NCI-H82 treated with DMSO at 0.1 percent for 48 hours (cell line): ENCODE measurements around the gene TCFL5.

ENCODE experiments used
- DNase-seq: peaks from one replicate; lab custom pipeline; 2025; ENCODE audit not compliant: unreplicated experiment; lab: John Stamatoyannopoulos, UW

TCFL5 gene

GRCh38 chr20:62824476-62825332, 36.9 kb downstream of the TCFL5 start:
- DNase-seq, result peak; percentile 7

GRCh38 chr20:62823688-62824475, 37.7 kb downstream of the TCFL5 start:
- no peak for DNase-seq

DNA sequence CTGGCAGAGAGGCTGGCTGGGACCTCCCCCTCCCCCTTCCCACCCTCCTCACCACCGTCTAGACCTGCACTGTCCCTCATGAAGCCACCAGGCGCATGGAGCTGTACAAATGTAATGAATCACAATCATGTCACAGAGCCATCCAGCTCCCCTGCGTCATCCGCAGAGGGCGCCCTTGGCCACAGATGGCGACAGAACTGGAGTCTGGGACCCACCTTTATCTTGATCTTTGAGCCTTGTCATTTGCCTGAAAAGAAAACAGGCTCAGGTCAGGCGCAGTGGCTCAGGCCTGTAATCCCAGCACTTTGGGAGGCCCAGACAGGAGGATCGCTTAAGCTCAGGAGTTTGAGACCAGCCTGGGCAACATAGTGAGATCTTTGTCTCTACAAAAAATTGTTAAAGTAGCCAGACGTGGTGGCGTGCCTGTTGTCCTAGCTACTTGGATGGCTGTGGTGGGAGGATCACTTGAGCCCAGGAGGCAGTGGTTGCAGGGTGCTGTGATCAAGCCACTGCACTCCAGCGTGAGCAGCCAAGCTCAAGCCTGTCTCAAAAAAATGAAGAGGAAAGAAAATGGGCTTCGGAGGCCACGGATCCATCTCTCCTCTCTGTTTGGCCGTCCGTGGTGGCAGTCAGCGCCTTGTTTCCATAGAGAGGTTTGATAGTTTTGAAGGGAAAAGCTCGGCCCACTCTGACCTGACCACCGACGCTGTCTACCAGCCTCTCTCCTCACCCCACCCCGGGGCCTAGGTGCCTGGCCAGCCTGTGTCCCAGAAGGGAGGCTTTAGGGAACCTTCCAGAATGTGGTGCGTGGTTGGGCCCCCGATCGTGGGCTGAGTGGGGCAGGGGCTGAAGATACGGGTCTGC, 38.6 kb downstream of the TCFL5 start:
- peak; percentile 73 for DNase-seq

- no peak for DNase-seq
Observed at GRCh38 chr20:62822239-62822787, 39.3 kb downstream of the TCFL5 start.

DNA sequence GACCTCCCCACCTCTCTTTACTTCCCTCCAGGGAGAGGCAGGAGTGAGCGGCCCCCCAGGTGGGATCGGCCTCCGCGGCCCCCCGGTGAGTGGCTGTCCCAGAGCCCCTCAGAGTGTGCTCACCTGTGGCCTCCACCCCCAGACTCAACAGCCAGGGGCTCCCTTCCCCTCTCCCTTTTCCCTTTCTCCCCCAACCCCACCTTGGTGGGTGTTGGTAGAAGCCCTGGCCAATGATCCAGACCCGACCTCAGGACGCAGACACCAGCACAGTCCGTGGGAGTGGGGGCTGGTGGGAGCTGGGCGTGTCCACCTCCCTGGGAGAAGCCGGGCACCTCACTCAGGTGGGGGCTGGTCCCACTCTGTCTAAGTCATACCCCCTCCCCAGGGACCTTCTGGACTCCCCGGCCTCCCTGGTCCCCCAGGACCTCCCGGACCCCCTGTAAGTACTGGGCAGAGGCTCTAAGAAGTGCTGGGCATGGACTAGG, 39.9 kb downstream of the TCFL5 start:
- no peak for DNase-seq

DNA sequence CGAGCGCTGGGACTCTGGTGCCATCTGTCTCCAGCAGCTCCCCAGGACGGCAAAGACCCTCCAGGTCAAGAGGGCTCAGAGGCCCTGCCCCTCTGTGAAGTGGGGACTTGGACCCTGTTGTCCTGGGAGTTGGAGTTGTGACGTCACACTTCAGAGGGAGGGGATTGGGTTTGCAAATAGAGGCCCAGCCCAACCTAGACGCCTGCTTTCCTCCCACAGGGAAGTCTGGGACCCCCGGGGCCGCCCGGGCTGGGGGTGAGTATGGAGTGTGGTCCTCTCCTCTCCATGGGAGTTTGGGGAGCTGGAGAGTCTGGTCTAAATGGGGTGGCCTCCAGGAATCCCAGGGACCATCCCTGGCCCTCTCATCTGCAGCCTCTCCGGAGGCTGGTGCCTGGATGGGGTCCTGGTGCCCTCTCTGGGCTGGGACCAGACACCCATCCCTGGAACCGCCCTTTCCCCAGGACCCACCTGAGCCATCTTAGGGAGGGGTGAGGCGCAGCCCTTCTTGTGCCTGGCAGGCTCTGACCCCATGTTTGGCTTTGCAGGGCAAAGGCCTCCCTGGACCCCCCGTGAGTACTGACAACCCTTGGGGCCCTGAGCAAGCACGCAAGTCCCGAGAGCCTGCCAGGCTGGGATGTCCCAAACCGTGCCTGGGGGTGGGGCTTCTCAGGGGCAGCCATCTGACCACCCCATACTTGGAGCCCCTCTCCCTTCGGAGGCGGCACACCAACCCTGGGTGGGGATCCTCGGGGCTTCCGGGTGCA, 40.5 kb downstream of the TCFL5 start:
- no peak for DNase-seq

DNA sequence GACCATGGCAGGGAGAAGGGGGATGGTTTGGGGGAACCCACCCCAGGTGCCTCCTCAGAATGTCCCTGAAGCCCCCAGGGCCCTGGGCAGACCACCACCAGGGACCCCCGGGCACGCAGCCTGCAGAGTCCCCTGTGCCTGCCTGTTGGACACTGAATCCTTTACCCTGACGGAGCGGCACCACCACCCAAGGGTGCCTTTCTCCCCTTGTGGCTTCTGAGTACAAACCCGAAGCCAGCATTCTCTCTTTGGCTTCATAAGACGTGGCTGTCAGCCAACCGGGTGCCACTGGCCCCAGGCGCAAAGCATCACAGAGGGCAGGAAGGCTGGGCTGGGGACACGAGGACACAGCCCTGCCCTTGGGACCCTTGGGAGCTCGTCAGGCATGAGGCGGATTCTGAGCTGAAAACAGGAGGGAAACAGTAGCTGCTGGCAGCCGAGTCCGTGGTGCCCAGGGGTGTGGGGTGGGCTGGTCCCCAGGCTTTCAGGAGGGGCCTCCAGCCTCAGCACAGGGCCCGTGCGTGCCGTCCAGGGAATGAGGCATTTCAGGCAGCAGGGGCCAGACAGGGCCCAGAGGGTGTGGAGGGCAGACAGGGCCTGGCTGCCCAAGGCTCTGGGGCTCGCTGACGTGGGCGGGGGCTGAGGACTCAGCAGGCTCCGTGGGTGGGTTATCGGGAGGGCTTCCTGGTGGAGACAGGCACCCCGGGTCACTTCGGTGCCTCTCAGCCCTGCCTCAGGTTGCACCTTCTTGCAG, 41.2 kb downstream of the TCFL5 start:
- DNase-seq, result no peak

GRCh38 chr20:62819494-62820174, 42.0 kb downstream of the TCFL5 start:
- DNase-seq, result no peak

DNA sequence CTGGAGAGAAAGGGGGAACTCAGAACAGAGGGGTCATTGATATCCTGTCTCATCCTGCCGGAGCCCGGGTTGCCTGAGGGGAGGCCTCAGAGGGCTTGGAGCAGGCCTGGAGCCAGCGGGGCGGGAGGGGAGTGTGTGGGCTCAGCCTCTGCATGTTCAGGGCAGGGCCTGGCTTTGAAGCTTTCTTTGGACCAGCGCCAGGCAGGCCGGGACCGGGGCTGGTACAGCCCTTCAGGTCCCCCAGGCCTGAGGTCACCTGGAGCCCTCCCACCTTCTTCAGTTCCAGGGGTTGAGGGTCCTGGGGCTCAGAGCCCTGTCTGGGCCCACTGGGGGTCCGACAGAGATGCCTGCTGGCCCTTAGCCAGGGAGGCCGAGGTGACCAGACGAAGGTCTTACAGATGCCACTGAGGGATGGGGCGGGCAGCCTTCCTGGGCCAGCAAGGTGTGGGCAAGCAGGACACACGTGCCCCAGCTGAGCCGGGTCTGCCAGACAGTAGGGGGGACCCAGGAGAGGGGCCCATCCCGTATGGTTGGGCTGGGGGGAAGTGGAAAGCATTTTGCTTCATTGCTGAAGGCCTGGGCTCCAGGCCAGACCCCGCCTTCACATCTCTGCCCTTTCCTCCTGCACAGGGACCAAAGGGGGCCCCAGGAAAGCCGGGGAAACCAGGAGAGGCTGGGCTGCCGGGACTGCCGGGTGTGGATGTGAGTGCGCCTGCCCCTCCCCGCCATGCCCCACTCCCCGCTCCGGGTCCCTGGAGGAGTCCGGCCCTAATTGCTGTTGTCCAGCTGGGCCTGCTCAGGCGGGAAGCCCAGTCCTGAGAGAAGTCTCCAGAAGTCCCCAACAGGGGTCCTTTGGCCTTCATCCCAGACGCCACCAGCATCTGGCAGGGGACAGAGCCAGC, 42.8 kb downstream of the TCFL5 start:
- no peak for DNase-seq

- DNase-seq, result no peak
Observed at GRCh38 chr20:62817975-62818591, 43.5 kb downstream of the TCFL5 start.

DNA sequence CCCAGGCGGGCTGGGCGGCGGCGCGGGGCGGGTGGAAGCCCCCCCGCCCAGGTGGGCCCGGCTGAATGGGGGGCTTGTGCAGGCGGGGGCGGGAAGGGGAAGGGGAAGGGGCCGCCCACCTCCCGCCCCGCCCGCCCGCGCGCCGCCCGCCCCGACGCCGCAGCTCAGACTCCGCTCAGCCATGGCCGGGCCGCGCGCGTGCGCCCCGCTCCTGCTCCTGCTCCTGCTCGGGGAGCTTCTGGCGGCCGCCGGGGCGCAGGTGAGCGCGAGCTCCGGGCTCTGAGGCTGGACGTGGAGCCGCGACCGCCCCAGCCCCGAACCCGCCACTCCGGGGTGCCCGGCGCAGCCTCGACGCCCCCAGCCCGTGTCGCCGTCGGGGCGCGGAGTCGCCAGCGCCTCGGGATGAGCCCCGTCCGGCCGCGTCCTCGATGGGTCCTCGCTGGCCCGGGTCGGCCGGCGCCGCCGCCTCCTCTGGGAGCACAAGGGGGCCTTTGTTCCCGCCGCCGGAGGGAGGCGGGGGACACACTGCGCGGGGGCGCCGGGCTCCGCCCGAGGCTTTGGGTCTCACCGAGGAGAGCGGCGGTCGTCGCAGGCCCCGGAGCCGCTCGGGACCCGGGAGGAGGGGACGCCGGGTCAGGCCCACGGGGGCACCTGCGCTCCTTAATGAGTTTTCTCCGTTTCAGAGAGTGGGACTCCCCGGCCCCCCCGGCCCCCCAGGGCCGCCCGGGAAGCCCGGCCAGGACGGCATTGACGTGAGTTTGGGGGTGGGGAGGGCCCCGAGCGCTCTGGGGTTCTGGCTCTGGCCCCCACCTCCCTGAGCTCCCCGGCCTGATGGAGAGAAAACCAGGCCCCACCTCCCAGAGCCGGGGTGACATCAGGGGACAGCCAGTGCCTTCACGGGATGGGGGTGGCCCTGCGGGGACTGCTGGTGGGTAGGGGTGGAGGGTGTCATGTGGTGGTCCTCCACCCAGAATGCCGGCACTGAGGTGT, 44.4 kb downstream of the TCFL5 start, which contains the start of gene COL9A3:
Gene COL9A3, plus strand, starts transcription at position 167 of the 990 bp plus-strand sequence. Its CDS starts 15 bp downstream, at position 182.
- DNase-seq, result no peak

DNA sequence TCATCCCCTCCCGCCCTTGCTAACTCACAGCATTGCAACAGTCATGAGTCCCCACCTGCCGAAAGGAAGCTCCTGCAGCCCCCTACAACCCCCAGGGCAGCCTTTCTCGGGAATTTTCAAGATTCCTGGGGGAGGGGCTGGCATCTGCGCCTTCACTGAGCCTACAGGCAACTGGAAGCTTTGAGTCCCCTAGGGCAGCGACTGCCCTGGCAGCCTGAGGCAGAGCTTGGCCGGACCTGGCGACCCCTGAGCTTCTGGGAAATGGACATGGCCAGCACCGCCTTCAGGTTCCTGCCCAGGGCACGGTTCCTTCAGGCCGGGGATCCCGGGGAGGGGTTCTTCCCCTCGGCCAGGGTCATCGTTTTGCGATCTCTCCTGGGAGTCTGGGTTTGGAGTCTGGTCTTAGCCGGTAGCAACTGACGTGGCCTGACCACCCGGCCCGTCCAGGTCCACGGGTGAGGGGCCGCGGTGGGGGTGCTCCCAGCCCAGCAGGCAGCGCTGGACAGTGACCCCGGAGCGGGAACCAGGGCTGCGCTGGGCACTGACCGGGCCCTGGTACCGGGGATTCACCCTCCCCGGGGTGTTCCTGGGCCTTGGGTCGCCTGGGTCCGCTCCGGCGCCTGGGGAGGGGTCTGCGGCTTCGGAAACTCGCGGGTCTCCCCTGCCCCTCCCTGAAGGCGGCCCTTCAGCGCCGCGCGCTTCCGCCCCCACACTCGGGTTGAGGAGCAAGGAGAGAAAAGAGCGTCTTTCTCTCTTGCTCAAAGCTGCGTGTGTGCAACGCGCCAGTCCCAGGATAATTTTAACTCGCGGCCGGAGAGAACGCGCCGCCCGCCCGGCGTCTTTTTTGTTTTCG, 45.4 kb downstream of the TCFL5 start:
- DNase-seq, result no peak

GRCh38 chr20:62815066-62815991, 46.3 kb downstream of the TCFL5 start:
- DNase-seq, result no peak

DNA sequence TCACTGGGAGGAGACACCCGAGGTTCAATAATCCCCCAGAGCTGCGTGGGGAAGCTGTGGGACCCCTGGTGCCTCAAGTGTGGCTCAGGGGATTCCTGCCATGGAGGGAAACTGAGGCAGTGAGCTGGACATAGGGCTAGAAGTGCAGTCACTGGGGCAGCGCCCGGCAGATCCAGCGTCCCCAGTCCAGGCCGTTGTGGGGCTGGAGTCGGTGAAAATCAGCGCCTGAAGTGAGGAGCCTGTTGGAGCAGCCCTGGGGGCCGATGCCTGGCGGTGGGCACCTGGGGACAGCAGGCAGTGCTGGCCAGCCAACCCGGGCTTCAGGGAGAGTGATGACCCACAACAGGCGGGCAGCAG, 46.9 kb downstream of the TCFL5 start:
- no peak for DNase-seq
